Hepatocyte (in vitro differentiated cells): ENCODE data around the gene METAP1D. TPM values are rescaled to one million over a fixed set of nuclear protein-coding genes. Genes with fewer than 3 reads are reported as not detected.
"Not testable (repeated sequence)": the region's sequence is repeated elsewhere in the genome, so short reads cannot be mapped to it uniquely, and the experiment has no call there.

Source experiments
- DNase-seq: peaks from one replicate; pipeline ENCODE4 v3.0.0-alpha.2; 2016; ENCODE audit warnings: low spot score
- H2AFZ ChIP-seq: fragments of 200-600 bp; sonication (generic); 2 replicates; pipeline ENCODE4 v1.6.0; 2016; ENCODE audit warnings: antibody characterized with exemption, mild to moderate bottlenecking
- H3K27ac ChIP-seq: fragments of 200-600 bp; sonication (generic); 2 replicates; pipeline ENCODE4 v1.5.1; 2016; ENCODE audit warnings: mild to moderate bottlenecking
- H3K27me3 ChIP-seq: fragments of 200-600 bp; sonication (generic); 2 replicates; pipeline ENCODE4 v1.6.1; 2016
- H3K36me3 ChIP-seq: fragments of 200-600 bp; sonication (generic); replicated peaks from 2 replicates; pipeline ENCODE4 v1.5.1; 2016; ENCODE audit warnings: low read depth; ENCODE audit not compliant: insufficient read depth
- H3K4me1 ChIP-seq: fragments of 200-600 bp; sonication (generic); 2 replicates; pipeline ENCODE4 v1.5.1; 2016; ENCODE audit warnings: mild to moderate bottlenecking, moderate library complexity; ENCODE audit not compliant: insufficient read depth
- H3K4me2 ChIP-seq: fragments of 200-600 bp; sonication (generic); 2 replicates; pipeline ENCODE4 v1.6.0; 2016
- H3K4me3 ChIP-seq: fragments of 200-600 bp; sonication (generic); 2 replicates; pipeline ENCODE4 v1.5.1; 2016; ENCODE audit warnings: mild to moderate bottlenecking
- H3K79me2 ChIP-seq: fragments of 200-600 bp; sonication (generic); 2 replicates; pipeline ENCODE4 v1.6.0; 2017; ENCODE audit warnings: mild to moderate bottlenecking
- H3K9me2 ChIP-seq: fragments of 200-600 bp; sonication (generic); replicated peaks from 2 replicates; pipeline ENCODE4 v1.6.0; 2017; ENCODE audit warnings: mild to moderate bottlenecking; ENCODE audit not compliant: insufficient read depth
- H3K9me3 ChIP-seq: fragments of 200-600 bp; sonication (generic); 2 replicates; pipeline ENCODE4 v1.5.1; 2016; ENCODE audit warnings: low read depth, mild to moderate bottlenecking
- H4K20me1 ChIP-seq: fragments of 200-600 bp; sonication (generic); 2 replicates; pipeline ENCODE4 v1.6.0; 2016; ENCODE audit warnings: mild to moderate bottlenecking; ENCODE audit not compliant: insufficient read depth, poor library complexity, severe bottlenecking
- CTCF ChIP-seq: fragments of 200-600 bp; sonication (generic); IDR thresholded peaks from 2 replicates; pipeline ENCODE4 v1.5.1; 2016; ENCODE audit warnings: antibody characterized with exemption, mild to moderate bottlenecking; ENCODE audit not compliant: poor library complexity
- EZH2 ChIP-seq: fragments of 200-600 bp; sonication (generic); IDR thresholded peaks from 2 replicates; pipeline ENCODE4 v1.6.1; 2016; ENCODE audit warnings: antibody characterized with exemption, mild to moderate bottlenecking, borderline replicate concordance
- EZH2phosphoT487 ChIP-seq: fragments of 200-600 bp; sonication (generic); IDR thresholded peaks from one replicate; pipeline ENCODE4 v1.6.1; 2018; ENCODE audit warnings: antibody characterized with exemption, mild to moderate bottlenecking, low read depth, moderate library complexity; ENCODE audit not compliant: unreplicated experiment, severe bottlenecking
- WGBS: methylation state at CpG from one replicate; pipeline ENCODE4 v1.1.6; 2016; ENCODE audit warnings: low lambda C conversion rate; ENCODE audit errors: missing lambda C conversion rate; 5-methylcytosine and 5-hydroxymethylcytosine counted together
- polyA plus RNA-seq: library from polyadenylated mRNA; unstranded; fragments of >200 nt; fragmentation: Nextera tagmentation; extraction: Ambion mirVana; gene quantifications from 2 replicates; pipeline ENCODE4 v1.2.1, GENCODE V29; 2016
- total RNA-seq: library from RNA; depleted of rRNA; stranded (reverse); fragments of >200 nt; gene quantifications from 2 replicates; pipeline ENCODE4 v1.2.3, GENCODE V29; 2014

The METAP1D gene
- total and polyA plus RNA-seq, 2 experiments from 2014 or later, result 2.8 to 6.0 TPM

- no peak overlapping the region for H3K27ac ChIP-seq
- no peaks in the 10 kb centered on the region for H4K20me1 ChIP-seq
- no peak for DNase-seq
- no peaks in the 10 kb centered on the region for H3K79me2 ChIP-seq
- no peaks in the 10 kb centered on the region for H3K4me1 ChIP-seq
- no peak for TF ChIP-seq EZH2phosphoT487
- no peak for TF ChIP-seq EZH2
- no peak for TF ChIP-seq CTCF
- H3K36me3 ChIP-seq, result no peaks in the 10 kb centered on the region
- H3K9me2 ChIP-seq, result no peaks in the 10 kb centered on the region
- H3K4me2 ChIP-seq, result no peak overlapping the region
- no peaks in the 10 kb centered on the region for H3K27me3 ChIP-seq
- no peak overlapping the region for H3K4me3 ChIP-seq
- no peak overlapping the region for H2AFZ ChIP-seq
- no peaks in the 10 kb centered on the region for H3K9me3 ChIP-seq
- WGBS, result 79% methylated on average over 4 of the region's 4 CpGs
Observed at GRCh38 chr2:171986778-171987177, 13.0 kb upstream of the METAP1D start.

DNA sequence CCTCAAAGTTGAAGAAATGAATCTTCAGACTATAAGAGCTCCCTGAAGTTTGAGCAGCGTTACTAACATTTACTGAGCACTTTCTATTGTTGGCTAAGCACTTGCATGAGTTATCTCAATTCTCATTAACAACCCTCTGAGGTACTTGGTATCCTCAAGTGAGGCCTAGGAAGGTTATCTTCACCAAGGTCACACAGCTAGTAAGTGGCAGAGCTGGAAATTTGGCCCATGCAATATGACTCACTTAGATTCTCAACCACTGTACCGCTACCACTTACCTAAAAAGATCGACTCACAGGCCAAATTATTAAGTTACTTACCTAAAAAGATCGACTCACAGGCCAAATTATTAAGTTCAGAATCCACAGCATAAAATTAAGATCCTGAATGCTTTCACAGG is 8.7 kb upstream of the METAP1D start:
- DNase-seq, result no peak
- TF ChIP-seq EZH2 (no peak), CTCF (no peak), EZH2phosphoT487 (no peak)
- Histone ChIP-seq H4K20me1 (no peaks in the 10 kb centered on the region), H3K36me3 (no peaks in the 10 kb centered on the region), H3K9me2 (no peaks in the 10 kb centered on the region), H3K27me3 (no peaks in the 10 kb centered on the region), H2AFZ (no peak overlapping the region), H3K4me1 (no peaks in the 10 kb centered on the region), H3K4me3 (no peak overlapping the region), H3K27ac (no peak overlapping the region), H3K4me2 (no peak overlapping the region), H3K9me3 (no peaks in the 10 kb centered on the region), H3K79me2 (no peaks in the 10 kb centered on the region)
- WGBS, result 94% methylated on average over 4 of the region's 4 CpGs

DNA sequence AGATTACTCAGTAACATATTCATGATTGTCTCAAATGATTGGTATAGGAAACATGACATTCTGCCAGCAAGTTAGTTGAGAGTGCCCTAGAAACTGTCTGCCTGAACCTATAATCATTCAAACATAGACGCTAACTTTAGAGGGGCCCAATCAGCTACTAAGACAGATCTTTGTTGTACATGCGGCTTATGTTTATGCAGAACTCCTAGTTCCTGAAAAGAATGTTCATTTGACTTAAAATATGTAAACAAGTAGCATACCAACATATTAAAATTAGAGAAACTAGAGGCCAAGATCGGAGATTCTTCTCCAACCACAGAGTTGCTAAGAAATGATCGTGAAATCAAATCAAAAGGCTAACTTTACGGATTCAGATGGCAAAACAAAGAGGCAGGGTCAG is 4.2 kb upstream of the METAP1D start:
- no peaks in the 10 kb centered on the region for H3K79me2 ChIP-seq
- no peaks in the 10 kb centered on the region for H3K9me3 ChIP-seq
- no peak overlapping the region for H2AFZ ChIP-seq
- H3K4me3 ChIP-seq, result no peak overlapping the region
- H3K9me2 ChIP-seq, result no peaks in the 10 kb centered on the region
- 77% methylated on average over 5 of the region's 5 CpGs for WGBS
- H3K27me3 ChIP-seq, result peaks cover 20% of the 10 kb centered on the region
- TF ChIP-seq EZH2 (no peak), EZH2phosphoT487 (no peak), CTCF (no peak)
- H3K4me1 ChIP-seq, result no peaks in the 10 kb centered on the region
- no peaks in the 10 kb centered on the region for H3K36me3 ChIP-seq
- H4K20me1 ChIP-seq, result no peaks in the 10 kb centered on the region
- DNase-seq, result no peak
- H3K27ac ChIP-seq, result no peak overlapping the region
- H3K4me2 ChIP-seq, result no peak overlapping the region

GRCh38 chr2:171996021-171996420 is 3.7 kb upstream of the METAP1D start:
- 88% methylated on average over 5 of the region's 5 CpGs for WGBS
- no peaks in the 10 kb centered on the region for H3K36me3 ChIP-seq
- H3K27ac ChIP-seq, result no peak overlapping the region
- no peak overlapping the region for H2AFZ ChIP-seq
- H3K4me2 ChIP-seq, result no peak overlapping the region
- H3K4me1 ChIP-seq, result no peaks in the 10 kb centered on the region
- no peak for DNase-seq
- TF ChIP-seq CTCF (no peak), EZH2 (no peak), EZH2phosphoT487 (no peak)
- no peaks in the 10 kb centered on the region for H3K9me2 ChIP-seq
- H3K4me3 ChIP-seq, result no peak overlapping the region
- peaks cover 20% of the 10 kb centered on the region for H3K27me3 ChIP-seq
- H3K79me2 ChIP-seq, result no peaks in the 10 kb centered on the region
- no peaks in the 10 kb centered on the region for H4K20me1 ChIP-seq
- no peaks in the 10 kb centered on the region for H3K9me3 ChIP-seq

GRCh38 chr2:171997031-171997430 is 2.7 kb upstream of the METAP1D start:
- not testable (repeated sequence) for H3K9me2 ChIP-seq, H3K9me3 ChIP-seq, H3K4me3 ChIP-seq, H3K27ac ChIP-seq, H3K4me1 ChIP-seq, H3K79me2 ChIP-seq, H4K20me1 ChIP-seq, H2AFZ ChIP-seq, H3K36me3 ChIP-seq, H3K4me2 ChIP-seq, DNase-seq
- H3K27me3 ChIP-seq, result peaks cover 20% of the 10 kb centered on the region
- 83% methylated on average over 5 of the region's 5 CpGs for WGBS
